HL-60 (cell line): ENCODE data around the gene CYP17A1.

Experiments
- DNase-seq, 2 experiments: peaks; one replicate each; pipeline ENCODE4 v3.0.0-alpha.2; 2010 to 2020; ENCODE audit warnings: low read depth in 1 of 2, low spot score in 1 of 2
- H3K27ac ChIP-seq: fragments of 250-450 bp; sonication (Bioruptor Pico); replicated peaks from 2 replicates; pipeline ENCODE4 v1.5.1; 2020; ENCODE audit warnings: mild to moderate bottlenecking, moderate library complexity
- H3K27me3 ChIP-seq: fragments of 250-450 bp; sonication (Bioruptor Pico); 2 replicates; pipeline ENCODE4 v1.5.1; 2021; ENCODE audit warnings: mild to moderate bottlenecking, moderate library complexity; ENCODE audit not compliant: insufficient read depth, poor library complexity, severe bottlenecking
- H3K4me3 ChIP-seq: replicated peaks from 2 replicates; pipeline ENCODE4 v1.5.1; 2011; ENCODE audit warnings: mild to moderate bottlenecking, control low read depth, low read length; ENCODE audit not compliant: insufficient read depth
- GABPA ChIP-seq: IDR thresholded peaks from 2 replicates; pipeline ENCODE4 v1.6.1; 2012; ENCODE audit warnings: low read depth
- POLR2AphosphoS5 ChIP-seq: IDR thresholded peaks from 2 replicates; pipeline ENCODE4 v1.6.1; 2012; ENCODE audit warnings: low read depth
- SPI1 ChIP-seq: IDR thresholded peaks from 2 replicates; pipeline ENCODE4 v1.6.1; 2012; ENCODE audit warnings: low read depth, mild to moderate bottlenecking, borderline replicate concordance
- TF ChIP-seq, protein P1 (sequence below): IDR thresholded peaks from one replicate; pipeline ENCODE4 v1.5.1; 2011; ENCODE audit warnings: low read length, control low read depth, inconsistent platforms; ENCODE audit not compliant: insufficient read depth
- TF ChIP-seq, protein P2 (sequence below): IDR thresholded peaks from 2 replicates; pipeline ENCODE4 v1.6.1; 2012; ENCODE audit warnings: low read depth; ENCODE audit not compliant: insufficient replicate concordance

The CYP17A1 gene

DNA sequence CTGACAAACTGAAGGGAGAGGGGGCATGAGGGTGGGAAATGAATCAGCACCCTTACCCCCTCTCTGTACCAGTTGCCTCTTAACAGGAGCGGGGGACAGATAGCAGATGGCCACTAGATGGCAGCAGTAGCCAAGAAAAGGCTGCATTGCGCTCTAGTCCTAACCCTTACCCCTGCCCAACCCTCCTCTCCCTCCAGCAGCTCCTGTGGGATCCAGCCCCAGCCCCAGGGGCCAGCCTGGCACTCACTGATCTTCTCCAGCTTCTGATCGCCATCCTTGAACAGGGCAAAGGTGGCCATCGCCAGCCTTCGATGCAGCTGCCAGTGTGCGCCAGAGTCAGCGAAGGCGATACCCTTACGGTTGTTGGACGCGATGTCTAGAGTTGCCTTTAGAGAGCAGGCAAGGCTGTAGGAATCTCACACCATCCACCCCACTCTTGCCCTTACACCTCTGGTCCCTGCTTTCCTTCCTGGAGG, 2.2 kb downstream of the CYP17A1 start:
- no peak for TF ChIP-seq GABPA
- TF ChIP-seq, protein P1, sequence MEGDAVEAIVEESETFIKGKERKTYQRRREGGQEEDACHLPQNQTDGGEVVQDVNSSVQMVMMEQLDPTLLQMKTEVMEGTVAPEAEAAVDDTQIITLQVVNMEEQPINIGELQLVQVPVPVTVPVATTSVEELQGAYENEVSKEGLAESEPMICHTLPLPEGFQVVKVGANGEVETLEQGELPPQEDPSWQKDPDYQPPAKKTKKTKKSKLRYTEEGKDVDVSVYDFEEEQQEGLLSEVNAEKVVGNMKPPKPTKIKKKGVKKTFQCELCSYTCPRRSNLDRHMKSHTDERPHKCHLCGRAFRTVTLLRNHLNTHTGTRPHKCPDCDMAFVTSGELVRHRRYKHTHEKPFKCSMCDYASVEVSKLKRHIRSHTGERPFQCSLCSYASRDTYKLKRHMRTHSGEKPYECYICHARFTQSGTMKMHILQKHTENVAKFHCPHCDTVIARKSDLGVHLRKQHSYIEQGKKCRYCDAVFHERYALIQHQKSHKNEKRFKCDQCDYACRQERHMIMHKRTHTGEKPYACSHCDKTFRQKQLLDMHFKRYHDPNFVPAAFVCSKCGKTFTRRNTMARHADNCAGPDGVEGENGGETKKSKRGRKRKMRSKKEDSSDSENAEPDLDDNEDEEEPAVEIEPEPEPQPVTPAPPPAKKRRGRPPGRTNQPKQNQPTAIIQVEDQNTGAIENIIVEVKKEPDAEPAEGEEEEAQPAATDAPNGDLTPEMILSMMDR = peak; percentile 91
- no peaks in the 10 kb centered on the region for H3K27me3 ChIP-seq
- H3K27ac ChIP-seq = no peak overlapping the region
- no peak overlapping the region for H3K4me3 ChIP-seq
- DNase-seq = peak; percentile 62 to 72

DNA sequence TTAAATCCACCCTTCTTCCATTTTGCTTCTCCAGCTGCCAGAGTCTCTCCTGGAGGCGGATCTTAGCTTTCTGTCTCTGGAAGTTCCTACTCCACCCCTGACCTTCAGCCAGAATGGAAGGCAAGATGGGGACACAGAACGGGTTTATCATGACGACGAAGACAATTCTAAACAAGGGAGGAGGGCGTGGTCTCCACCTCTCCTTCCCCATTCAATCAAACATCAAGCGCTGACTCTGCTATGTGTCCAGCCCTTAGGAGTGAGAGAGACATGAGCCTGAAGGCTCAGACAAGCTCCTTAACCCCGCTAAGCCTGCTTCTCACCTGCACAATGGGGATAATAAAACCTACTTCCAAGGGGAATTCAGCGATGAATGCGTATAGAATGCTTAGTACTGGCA, 3.1 kb downstream of the CYP17A1 start:
- DNase-seq = no peak

DNA sequence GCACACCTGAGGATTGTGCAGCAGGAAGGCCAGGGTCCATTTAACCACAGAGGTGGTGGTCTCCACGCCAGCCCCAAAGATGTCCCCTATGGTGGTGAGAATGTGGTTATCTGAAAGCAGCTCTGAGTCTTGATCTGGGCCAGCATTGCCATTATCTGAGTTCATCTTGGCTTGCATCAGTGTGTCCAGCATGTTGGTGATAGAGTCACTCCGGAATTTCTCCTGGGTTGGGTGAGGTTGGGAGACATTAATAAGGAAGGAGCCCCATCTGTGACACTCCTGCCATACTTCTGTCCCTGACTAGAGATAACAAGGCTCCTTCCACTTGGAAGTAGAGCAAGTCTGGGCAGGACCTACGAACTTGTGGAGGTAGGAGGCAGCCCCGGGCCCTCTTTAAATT, 4.2 kb downstream of the CYP17A1 start:
- Histone ChIP-seq H3K27me3 (no peaks in the 10 kb centered on the region), H3K4me3 (no peak overlapping the region), H3K27ac (no peak overlapping the region)
- DNase-seq = no peak
- no peak for TF ChIP-seq GABPA
- TF ChIP-seq, protein P2, sequence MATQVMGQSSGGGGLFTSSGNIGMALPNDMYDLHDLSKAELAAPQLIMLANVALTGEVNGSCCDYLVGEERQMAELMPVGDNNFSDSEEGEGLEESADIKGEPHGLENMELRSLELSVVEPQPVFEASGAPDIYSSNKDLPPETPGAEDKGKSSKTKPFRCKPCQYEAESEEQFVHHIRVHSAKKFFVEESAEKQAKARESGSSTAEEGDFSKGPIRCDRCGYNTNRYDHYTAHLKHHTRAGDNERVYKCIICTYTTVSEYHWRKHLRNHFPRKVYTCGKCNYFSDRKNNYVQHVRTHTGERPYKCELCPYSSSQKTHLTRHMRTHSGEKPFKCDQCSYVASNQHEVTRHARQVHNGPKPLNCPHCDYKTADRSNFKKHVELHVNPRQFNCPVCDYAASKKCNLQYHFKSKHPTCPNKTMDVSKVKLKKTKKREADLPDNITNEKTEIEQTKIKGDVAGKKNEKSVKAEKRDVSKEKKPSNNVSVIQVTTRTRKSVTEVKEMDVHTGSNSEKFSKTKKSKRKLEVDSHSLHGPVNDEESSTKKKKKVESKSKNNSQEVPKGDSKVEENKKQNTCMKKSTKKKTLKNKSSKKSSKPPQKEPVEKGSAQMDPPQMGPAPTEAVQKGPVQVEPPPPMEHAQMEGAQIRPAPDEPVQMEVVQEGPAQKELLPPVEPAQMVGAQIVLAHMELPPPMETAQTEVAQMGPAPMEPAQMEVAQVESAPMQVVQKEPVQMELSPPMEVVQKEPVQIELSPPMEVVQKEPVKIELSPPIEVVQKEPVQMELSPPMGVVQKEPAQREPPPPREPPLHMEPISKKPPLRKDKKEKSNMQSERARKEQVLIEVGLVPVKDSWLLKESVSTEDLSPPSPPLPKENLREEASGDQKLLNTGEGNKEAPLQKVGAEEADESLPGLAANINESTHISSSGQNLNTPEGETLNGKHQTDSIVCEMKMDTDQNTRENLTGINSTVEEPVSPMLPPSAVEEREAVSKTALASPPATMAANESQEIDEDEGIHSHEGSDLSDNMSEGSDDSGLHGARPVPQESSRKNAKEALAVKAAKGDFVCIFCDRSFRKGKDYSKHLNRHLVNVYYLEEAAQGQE = no peak
- TF ChIP-seq POLR2AphosphoS5 = no peak
- TF ChIP-seq, protein P1 = no peak
- TF ChIP-seq SPI1 = no peak

More for the DNA sequence above, 3.1 kb downstream of the CYP17A1 start:
- TF ChIP-seq, protein P1 = no peak
- TF ChIP-seq POLR2AphosphoS5 (no peak), SPI1 (no peak), GABPA (no peak)
- TF ChIP-seq, protein P2 = no peak
- no peak overlapping the region for H3K27ac ChIP-seq
- H3K27me3 ChIP-seq = no peaks in the 10 kb centered on the region
- no peak overlapping the region for H3K4me3 ChIP-seq

DNA sequence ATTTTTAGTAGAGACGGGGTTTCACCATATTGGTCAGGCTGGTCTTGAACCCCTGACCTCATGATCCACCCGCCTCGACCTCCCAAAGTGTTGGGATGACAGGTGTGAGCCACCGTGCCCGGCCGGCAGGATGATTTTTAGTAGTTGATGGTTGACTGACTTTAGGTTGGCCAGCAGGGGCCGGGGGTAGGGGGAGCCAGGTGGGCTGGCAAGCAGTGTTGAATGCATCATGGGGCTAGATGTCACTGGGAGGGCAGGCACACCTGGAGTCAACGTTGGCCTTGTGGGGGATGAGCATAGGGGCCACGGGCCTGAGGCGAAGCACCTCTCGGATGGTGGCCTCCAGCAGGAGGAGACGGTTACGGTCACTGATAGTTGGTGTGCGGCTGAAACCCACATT, 5.0 kb downstream of the CYP17A1 start:
- H3K4me3 ChIP-seq = no peak overlapping the region
- no peak for DNase-seq
- no peaks in the 10 kb centered on the region for H3K27me3 ChIP-seq
- TF ChIP-seq SPI1 (no peak), POLR2AphosphoS5 (no peak), GABPA (no peak)
- TF ChIP-seq, protein P2 = no peak
- TF ChIP-seq, protein P1 = no peak
- H3K27ac ChIP-seq = no peak overlapping the region
